Gastrocnemius medialis (tissue), 4 donors: ENCODE data around the gene NOL4L.

Experiments
- CTCF ChIP-seq, 5 experiments: fragments of 450-650 bp in 3 of 5; fragments of 200-600 bp in 2 of 5; sonication (generic) in 2 of 5; IDR thresholded peaks in 4 of 5; conservative IDR thresholded peaks in 1 of 5; 1 replicate in 4 of 5; 2 replicates in 1 of 5; pipeline ENCODE4 v1.5.1; 2016 to 2019; ENCODE audit warnings: antibody characterized with exemption in 5 of 5, mild to moderate bottlenecking in 3 of 5, moderate library complexity in 3 of 5
- POLR2A ChIP-seq, 2 donors: fragments of 450-650 bp; IDR thresholded peaks; one replicate each; pipeline ENCODE4 v1.6.1; 2017; ENCODE audit warnings: antibody characterized with exemption in 2 of 2, mild to moderate bottlenecking in 2 of 2, moderate library complexity in 2 of 2

GRCh38 chr20:32507998-32508774, 76.9 kb downstream of the NOL4L start:
- TF ChIP-seq CTCF (IDR thresholded peaks at IDR 0.05 in 4 of 5, conservative IDR thresholded peaks at IDR 0.05 in 1 of 5) (no peak), POLR2A (IDR thresholded peaks at IDR 0.05) (no peak)
